HG03025 (cell line): ENCODE results near the gene KDM2B.

Source experiments
- ATAC-seq: cut with Tn5 transposase; IDR thresholded peaks from one replicate; pipeline ENCODE4 v1.9.1; 2021; ENCODE audit warnings: mild to moderate bottlenecking, moderate library complexity; ENCODE audit not compliant: unreplicated experiment, low FRiP score

Gene KDM2B

DNA sequence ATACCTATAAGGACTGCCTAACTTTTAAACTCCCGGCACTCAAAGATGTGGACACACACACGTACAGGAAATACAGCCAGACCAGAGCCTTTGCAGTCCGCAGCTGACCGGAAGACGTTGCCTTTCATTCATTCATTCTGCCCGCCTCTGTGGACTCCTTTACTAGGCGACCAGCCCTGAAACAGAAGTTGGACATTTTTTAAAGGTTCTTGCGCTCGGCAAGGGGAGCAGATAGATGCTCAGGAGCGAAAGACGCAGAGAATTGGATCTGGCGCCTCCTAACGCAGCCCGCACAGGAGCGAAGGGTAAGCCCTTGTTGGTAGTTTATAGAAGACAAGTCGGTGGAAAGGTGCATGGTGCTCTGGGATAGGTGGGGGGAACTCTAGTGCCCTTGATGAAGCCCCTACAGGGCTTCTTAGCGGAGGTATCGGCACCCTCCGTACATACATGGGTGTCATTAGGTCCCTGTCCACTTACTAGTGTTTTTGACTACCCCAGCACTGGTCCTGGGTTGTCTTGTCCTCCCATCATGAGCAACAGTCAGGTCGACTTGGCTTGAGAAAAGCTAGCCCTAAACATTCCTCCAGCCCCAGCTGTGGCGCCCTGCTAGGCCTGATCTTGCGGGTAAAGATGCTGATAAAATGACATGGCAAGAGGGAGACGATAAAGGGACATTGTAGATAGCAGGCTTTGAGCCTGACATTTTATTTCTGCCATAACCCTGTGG, at the start of gene KDM2B:
Gene KDM2B, minus strand, starts transcription at position 65 of the 727 bp plus-strand sequence. CDS start 112 bp downstream, outside the sequence.
- ATAC-seq: no peak

DNA sequence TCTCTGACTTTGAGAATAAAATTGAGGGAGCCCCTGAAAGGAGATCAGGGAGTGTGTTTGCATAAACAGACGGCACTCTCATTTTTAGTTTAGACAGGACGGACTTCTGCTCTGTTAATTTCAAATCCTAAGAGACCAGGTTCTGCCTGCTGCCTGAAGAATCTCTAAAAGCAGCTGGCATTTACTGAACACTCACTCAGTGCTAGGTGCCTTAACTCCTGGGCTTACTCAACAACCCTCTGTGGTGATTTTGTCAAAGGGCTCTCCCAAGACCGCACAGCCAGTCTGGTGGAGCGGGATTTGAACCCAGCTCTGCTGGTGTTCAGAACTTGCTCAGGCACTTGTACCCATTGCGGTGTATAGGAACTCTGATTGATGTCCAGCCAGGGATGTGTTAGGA, 47.7 kb upstream of the KDM2B start:
- no peak for ATAC-seq

DNA sequence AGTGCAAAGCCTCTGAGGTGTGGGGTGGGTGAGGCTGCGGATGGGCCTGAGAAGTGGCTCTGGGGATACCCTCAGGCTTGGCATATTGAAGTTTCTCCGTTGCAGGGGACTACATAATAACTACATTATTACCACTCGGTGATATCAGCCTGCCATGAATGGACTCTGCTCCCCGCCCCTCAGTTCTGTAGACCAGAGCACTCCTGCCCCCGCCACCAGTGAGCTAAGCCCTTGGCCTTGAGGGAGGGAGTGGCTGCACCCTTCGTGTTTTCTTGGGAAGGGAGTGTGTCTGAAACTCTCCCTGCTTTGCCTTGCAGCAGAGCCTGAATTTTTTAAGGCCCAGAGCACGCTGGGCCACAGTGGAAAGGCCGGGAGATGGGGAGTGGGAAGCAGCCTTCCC, 47.2 kb upstream of the KDM2B start:
- ATAC-seq: no peak

DNA sequence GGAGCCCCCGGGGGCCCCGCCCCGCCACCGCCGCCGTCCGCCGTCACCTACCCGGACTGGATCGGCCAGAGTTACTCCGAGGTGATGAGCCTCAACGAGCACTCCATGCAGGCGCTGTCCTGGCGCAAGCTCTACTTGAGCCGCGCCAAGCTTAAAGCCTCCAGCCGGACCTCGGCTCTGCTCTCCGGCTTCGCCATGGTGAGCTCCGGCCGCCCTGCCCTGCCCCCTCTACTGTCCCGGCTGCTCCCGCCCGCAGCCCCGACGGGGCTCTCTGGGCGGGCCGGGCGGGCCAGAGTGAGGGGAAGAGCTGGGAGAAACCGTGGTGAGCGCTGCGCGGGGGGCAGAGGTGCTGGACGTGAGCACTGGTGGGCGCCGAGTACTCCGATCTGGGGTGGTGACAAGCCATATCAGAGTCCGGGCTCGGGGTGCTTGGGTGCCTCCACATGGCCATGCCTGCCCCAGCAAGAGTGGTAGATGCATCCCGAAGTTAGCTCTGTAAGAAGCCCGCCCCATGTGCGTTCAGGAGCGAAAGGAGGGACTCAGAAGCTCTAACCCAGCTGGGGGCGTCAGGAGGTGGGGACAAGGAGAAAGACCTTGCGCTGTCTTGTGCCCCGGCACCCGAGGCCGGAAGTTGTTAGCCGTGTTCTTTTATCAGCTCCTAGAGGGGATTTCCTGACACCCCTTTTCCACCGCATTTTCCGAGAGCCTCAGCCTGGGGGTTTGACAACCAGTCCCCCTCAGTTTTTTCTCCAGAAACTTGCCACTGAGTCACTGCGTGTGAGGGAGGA, 46.2 kb upstream of the KDM2B start:
- ATAC-seq: peak; percentile 27

DNA sequence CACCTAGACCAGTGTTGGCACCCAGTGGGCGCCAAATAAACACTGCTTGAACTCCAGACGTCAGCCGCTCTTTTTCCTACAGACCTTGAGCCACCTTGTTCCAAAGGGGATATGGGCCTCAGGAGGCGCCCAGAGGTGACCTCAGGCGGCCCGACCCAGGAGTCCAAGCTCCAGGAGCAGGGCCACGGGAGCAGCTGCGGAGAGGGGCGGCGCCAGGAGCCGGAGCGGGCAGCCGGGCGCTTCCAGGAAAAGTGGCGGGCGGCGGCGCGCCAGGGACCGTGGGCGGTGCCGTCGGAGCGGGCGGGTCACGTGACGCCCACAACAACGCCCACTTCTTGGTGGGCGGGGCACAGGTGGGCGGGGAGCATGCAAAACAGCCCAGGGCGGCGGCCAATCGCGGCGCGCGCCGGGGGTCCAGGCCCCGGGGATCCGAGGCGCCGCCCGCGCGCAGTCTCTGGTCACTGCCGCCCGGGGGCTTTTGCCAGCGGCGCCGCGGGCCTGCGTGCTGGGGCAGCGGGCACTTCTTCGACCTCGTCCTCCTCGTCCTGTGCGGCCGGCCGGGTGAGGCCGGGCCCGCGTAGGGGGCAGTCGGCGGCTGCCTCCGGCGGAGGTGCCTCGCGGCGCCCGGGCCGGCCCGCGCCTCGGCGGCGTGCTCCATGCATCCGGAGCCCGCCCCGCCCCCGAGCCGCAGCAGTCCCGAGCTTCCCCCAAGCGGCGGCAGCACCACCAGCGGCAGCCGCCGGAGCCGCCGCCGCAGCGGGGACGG, 45.4 kb upstream of the KDM2B start, which contains the start of gene ORAI1:
Gene ORAI1, plus strand, starts transcription at position 444 of the 766 bp plus-strand sequence.
- peak; percentile 63 for ATAC-seq

DNA sequence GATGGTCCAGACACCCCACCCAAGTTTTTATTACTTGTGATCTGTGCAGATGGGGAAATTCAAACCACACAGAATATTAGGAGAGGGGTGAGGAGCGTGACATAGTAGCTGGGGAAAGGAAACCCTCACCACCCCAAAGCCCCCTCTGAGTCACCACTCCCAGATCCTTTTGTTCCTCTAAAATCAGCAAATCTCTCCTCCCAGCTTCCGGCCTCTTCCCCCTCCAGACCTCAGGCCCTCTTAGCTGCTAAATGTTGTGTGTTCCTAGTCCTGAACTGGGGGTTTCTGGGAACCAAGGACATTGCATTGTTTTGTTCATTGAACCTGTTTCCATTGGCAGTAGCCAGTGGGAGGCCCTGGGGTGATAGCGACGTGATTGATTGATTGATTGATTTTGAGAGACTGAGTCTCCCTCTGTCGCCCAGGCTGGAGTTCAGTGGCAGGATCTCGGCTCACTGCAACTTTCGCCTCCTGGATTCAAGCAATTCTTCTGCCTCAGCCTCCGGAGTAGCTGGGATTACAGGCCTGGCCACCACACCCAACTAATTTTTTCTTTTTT, 39.6 kb upstream of the KDM2B start:
- ATAC-seq: no peak

DNA sequence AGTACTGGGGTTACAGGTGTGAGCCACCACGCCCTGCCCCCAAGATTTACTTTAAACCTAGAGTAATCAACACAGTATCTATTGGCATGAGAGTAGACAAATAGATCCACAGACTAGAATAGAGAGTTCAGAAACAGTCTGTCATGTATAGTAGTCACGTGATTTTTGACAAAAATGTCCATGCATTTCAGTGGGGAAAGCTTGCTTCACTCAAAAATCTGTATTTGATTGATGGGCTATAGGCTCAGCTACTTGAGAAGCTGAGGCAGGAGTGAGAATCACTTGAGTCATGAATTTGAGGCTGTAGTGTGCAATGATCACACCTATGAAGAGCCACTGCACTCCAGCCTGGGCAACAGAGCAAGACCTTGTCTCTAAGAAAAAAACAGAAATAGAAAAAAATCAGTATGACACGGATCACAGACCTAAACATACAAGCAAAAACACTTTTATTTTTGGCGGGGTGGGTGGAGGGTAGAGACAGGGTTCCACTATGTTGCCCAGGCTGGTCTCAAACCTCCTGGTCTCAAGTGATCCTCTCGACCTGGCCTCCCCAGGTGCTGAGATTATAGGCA, 37.9 kb upstream of the KDM2B start:
- no peak for ATAC-seq

DNA sequence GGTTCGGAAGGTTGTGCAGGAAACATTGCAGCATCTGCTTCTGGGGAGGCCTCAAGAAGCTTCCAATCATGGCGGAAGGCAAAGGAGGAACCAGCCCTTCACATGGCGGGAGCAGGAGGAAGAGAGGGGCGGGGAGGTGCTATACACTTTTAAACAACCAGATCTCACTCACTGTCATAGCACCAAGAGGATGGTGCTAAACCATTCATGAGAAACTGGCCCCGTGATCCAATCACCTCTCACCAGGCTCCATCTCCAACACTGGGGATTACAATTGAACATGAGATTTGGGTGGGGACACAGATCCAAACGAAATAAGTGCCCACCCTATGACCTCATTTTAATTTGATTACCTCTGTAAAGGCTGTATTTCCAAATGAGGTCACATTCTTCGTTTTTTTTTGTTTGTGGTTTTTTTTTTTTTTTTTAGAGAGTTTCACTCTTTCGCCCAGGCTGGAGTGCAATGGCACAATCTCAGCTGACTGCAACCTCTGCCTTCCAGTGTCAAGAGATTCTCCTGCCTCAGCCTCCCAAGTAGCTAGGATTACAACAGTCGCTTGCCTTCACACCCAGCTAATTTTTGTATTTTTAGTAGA, 34.1 kb upstream of the KDM2B start:
- ATAC-seq: no peak

DNA sequence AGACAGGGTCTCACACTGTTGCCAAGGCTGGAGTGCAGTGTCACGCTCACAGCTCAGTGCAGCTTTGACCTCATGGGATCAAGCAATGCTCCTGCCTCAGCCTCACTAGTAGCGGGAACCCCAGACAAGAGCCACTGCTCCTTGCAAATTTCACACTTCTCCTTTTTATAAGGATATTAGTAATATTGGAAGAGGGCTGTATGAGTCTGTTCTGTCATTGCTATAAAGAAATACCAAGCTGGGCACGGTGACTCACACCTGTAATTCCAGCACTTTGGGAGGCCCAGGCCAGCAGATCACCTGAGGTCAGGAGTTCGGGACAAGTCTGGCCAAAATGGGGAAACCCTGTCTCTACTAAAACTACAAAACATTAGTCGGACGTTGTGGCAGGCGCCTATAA, 32.6 kb upstream of the KDM2B start:
- ATAC-seq: no peak

DNA sequence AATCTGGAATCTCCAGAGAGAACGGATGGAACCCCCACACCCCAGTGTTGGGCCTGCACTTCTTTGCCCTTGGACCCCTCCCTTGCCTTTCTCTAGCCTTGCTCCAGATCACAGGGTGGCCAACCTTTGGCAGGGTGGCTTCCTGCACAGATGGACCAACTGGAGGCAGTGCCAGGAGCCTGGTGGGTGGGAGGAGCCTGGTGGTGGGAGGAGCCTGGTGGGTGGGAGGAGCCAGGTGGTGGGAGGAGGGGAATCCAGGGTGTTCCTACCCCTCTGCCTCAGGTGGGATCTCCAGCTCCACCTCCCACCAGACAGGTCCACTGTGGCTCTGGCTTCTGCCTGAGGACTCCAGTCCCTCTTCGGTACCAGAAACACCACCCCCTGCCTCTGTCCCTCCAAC, 30.5 kb upstream of the KDM2B start:
- ATAC-seq: no peak

DNA sequence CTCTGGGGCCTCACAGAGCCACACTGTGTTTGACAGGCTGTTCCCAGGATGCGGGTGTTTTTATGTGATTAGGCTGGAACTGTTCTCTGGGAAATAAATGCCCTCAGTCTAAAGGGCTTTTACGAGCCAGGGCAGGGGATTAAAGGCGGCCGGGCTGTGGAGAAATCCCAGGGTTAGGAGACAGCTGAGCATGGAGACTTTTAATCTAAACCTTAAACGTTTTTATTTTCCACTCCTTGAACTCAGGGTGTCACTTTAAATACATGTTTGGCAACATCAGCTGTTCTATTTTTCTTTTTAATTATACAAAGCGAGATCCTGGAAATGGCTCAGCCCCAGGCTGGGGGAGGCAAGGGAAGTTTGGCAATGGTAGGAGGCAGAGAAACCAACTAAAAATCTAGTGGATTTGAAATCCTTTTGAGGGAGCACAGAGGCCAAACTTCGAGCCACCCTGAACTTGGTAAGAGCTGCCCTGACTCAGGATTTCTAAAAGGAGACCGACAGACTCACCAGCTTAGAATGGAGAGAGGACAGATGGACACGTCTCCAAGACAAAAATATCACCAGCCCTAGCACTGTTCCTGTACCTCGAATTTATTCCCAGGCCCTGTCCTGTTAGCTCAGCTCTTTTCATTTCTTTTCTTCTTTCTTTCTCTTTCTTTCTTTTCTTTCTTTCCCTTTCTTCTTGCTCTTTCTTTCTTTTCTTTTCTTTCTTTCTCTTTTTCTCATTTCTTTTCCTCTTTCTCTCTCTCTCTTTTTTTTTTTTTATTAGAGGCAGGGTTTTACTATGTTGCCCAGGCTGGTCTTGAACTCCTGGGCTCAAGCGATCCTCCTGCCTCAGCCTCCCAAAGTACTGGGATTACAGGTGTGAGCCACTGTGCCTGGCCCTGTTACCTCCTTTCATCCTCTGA, 29.7 kb upstream of the KDM2B start:
- no peak for ATAC-seq

DNA sequence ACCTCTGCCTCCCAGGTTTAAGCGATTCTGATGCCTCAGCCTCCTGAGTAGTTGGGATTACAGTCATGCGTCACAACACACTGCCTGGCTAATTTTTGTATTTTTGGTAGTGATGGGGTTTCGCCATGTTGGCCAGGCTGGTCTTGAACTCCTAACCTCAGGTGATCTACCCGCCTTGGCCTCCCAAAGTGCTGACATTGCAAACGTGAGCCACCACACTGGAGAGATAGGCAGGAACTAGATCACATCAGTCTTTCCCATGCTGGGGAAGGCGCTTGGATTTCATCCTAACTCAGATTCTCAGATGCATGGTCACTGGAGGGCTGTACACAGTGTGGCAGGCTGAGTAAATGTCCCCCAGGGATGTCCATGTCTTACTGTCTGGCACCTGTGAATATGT, 27.5 kb upstream of the KDM2B start:
- no peak for ATAC-seq

DNA sequence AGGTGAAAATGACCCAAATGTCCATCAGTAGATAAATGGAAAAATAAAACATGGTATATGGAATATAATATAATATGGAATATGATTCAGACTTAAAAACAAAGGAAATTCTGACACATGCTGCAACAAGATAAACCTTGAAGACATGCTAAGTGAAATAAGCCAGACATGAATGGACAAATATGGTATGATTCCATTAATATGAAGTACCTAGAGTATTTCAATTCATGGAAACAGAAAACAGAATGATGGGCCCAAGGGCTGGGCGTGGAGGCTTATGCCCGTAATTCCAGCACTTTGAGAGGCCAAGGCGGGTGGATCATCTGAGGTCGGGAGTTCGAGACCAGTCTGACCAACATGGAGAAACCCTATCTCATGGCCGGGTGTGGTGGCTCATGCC, 22.8 kb upstream of the KDM2B start:
- no peak for ATAC-seq

DNA sequence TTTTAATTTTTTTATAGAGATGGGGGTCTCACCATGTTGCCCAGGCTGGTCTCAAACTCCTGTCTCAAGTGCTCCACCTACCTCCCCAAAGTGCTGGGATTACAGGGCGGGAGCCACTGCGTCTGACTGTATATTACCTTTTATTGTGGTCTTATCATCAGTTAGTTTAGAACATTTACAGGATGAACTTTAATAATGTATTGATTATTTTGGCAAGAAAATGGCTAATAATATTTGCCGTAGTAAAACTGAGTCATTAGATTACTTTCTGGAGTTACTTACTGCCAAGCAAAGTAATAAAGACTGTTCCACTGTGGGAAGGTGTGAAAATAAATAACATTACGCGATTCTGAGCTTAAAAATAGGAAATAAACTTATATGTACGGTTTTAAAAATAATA, 21.9 kb upstream of the KDM2B start:
- ATAC-seq: no peak

DNA sequence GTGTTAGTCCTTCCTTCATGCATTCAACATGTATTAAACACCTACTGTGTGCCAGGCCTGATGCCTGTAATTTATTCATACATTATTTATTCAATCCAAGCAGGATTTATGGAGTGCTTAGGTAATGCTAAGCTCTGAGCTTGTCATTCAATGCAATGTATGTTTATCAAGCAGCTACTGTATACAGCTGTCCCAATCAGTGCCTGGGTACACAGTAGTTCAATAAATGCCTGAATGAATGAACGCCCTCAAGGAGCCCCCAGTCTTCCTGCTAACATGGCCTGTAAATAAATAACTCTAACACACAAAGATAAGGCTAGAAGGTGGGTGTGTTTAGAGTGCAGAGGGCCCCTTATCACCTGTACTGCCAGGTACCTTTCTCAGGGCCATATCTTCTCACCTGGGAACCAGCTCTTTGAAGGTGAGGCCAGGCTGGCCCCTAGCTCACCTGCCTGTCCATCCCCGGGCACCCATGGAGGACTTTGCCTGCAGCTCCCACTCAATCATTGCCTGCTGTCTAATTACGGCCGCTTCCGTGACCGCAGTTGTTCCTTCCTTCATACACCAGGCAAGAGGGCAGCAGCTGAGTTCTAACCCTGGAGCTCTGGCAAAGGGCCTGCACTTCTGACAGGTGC, 20.0 kb upstream of the KDM2B start:
- no peak for ATAC-seq

DNA sequence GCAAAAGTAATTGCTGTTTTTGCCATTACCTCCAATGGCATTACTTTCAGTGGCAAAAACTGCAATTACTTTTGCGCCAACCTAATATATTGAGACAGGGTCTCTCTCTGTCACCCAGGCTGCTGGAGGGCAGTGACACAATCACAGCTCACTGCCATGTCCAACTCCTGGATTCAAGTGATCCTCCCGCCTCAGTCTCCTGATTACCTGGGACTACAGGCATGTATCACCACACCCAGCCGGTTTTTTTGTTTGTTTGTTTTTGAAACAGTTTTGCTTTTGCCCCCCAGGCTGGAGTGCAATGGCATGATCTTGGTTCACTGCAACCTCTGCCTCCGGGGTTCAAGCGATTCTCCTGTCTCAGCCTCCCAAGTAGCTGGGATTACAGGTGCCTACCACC, 15.7 kb upstream of the KDM2B start:
- ATAC-seq: no peak

DNA sequence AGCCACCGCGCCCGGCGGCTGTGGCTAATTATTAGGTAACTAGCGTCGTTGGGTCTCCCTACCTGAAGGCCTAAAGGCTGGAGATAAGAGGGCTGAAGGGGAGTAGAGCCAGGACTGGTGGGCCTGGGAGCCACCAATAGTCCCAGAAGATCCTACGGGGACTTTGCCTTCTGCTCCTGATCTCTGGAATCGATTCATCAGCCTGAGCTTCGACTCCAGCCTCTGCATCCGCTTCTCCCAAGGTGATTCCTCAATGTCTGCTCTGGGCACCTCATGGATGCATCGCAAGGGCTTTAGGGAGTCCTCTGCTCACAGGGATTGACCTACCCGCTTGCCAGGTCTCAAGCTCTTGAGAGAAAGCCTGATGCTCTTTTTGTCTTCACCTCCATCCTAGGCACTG, 14.7 kb upstream of the KDM2B start:
- no peak for ATAC-seq

DNA sequence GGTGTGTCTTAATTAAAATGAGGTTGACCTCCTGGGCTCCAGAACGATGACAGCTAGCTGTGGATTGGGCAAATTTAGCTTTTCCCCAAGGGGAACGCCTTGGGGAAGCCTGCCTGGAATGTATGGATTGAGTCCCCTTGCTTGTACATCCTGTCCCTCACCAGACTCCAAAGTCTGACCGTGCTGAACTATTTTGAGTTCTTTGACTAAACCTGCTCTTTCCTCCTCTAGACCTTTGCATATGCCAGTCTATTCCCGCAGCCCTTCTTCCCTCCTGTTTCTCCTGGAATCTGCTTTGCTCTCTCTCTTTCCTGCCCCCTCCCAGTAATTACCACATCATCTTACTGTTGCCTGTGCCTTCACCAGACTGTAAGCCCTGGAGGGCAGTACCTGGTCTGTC, 11.5 kb upstream of the KDM2B start:
- no peak for ATAC-seq
